Left ventricle myocardium inferior (tissue), 1 donor: ENCODE results near the gene MRPL27. TPM values are rescaled to one million over a fixed set of nuclear protein-coding genes. Genes with fewer than 3 reads are reported as not detected.

Experiments used
- DNase-seq: peaks from one replicate; pipeline ENCODE4 v3.0.0-alpha.2; 2020
- H3K27ac ChIP-seq: fragments of 200-600 bp; replicated peaks from 2 replicates; pipeline ENCODE4 v1.8.0; 2021
- H3K27me3 ChIP-seq: fragments of 200-600 bp; 2 replicates; pipeline ENCODE4 v1.8.0; 2021; ENCODE audit warnings: low read depth
- H3K36me3 ChIP-seq: fragments of 200-600 bp; 2 replicates; pipeline ENCODE4 v1.8.0; 2021
- H3K4me1 ChIP-seq: fragments of 200-600 bp; 2 replicates; pipeline ENCODE4 v1.8.0; 2021
- H3K4me3 ChIP-seq: fragments of 200-600 bp; 2 replicates; pipeline ENCODE4 v1.8.0; 2021; ENCODE audit warnings: mild to moderate bottlenecking, moderate library complexity
- H3K9me3 ChIP-seq: fragments of 200-600 bp; replicated peaks from 2 replicates; pipeline ENCODE4 v1.8.0; 2021
- CTCF ChIP-seq: fragments of 200-600 bp; IDR thresholded peaks from 2 replicates; pipeline ENCODE4 v1.8.0; 2021; ENCODE audit warnings: antibody characterized with exemption, mild to moderate bottlenecking, borderline replicate concordance
- intact Hi-C: fragments of 100-400 bp; cut with micrococcal nuclease; formaldehyde crosslinking; loops from one replicate; pipeline ENCODE4 v1.11.0; 2022
- total RNA-seq: library from RNA; stranded (reverse); fragmentation: NEBNext Ultra II Directional; extraction: Animal tissue kit (Norgen Biotek cat#: 25700); gene quantifications from one replicate; pipeline ENCODE4 v1.2.1, GENCODE V29; 2021
- donor health status: DM: no; HTN: yes; CAD: no; lungs with severe emphysema.

The MRPL27 gene
- total RNA-seq, 1 donor from 2014 or later: 85.0 TPM

GRCh38 chr17:50397919-50398285, 24.9 kb upstream of the MRPL27 start:
- intact Hi-C loops: no loop called here
- Histone ChIP-seq H3K36me3 (peaks cover 21% of the 10 kb centered on the region), H3K4me3 (peak overlapping the region; percentile 95), H3K27me3 (no peaks in the 10 kb centered on the region), H3K4me1 (peaks cover 40% of the 10 kb centered on the region), H3K9me3 (no peaks in the 10 kb centered on the region), H3K27ac (no peak overlapping the region)
- DNase-seq: no peak
- TF ChIP-seq CTCF: no peak

GRCh38 chr17:50397111-50397918, 24.3 kb upstream of the MRPL27 start, which contains the start of gene LRRC59:
Gene LRRC59, minus strand, starts transcription at chr17:50397523. Its CDS starts 206 bp downstream, at chr17:50397317.
- intact Hi-C loops: no loop called here
- peak; percentile 90 for DNase-seq
- H3K36me3 ChIP-seq: peaks cover 27% of the 10 kb centered on the region

GRCh38 chr17:50396261-50397110, 23.5 kb upstream of the MRPL27 start:
- no peak for TF ChIP-seq CTCF
- no peak for DNase-seq
- intact Hi-C loops: no loop called here

More at GRCh38 chr17:50397111-50397918, 24.3 kb upstream of the MRPL27 start, which contains the start of gene LRRC59:
- Histone ChIP-seq H3K4me1 (peaks cover 40% of the 10 kb centered on the region), H3K27me3 (no peaks in the 10 kb centered on the region), H3K4me3 (peak within 1 kb of the TSS; percentile 95), H3K9me3 (no peaks in the 10 kb centered on the region), H3K27ac (peak within 1 kb of the TSS; percentile 81)
- peak; percentile 100 for TF ChIP-seq CTCF

GRCh38 chr17:50394711-50395110, 21.7 kb upstream of the MRPL27 start:
- DNase-seq: no peak
- Histone ChIP-seq H3K27me3 (no peaks in the 10 kb centered on the region), H3K27ac (no peak overlapping the region), H3K4me1 (peaks cover 40% of the 10 kb centered on the region), H3K9me3 (no peaks in the 10 kb centered on the region), H3K36me3 (peaks cover 52% of the 10 kb centered on the region), H3K4me3 (no peak overlapping the region)
- TF ChIP-seq CTCF: no peak
- intact Hi-C loops: no loop called here

More at GRCh38 chr17:50396261-50397110, 23.5 kb upstream of the MRPL27 start:
- peak overlapping the region; percentile 95 for H3K4me3 ChIP-seq
- peaks cover 36% of the 10 kb centered on the region for H3K36me3 ChIP-seq
- H3K4me1 ChIP-seq: peaks cover 40% of the 10 kb centered on the region
- H3K27me3 ChIP-seq: no peaks in the 10 kb centered on the region
- H3K9me3 ChIP-seq: no peaks in the 10 kb centered on the region
- H3K27ac ChIP-seq: peak overlapping the region; percentile 81

- TF ChIP-seq CTCF: no peak
- intact Hi-C loops: no loop called here
- Histone ChIP-seq H3K27ac (no peak overlapping the region), H3K4me3 (no peak overlapping the region), H3K36me3 (peaks cover 62% of the 10 kb centered on the region), H3K4me1 (peaks cover 40% of the 10 kb centered on the region), H3K27me3 (no peaks in the 10 kb centered on the region), H3K9me3 (no peaks in the 10 kb centered on the region)
- no peak for DNase-seq
These were observed 20.7 kb upstream of the MRPL27 start for GRCh38 chr17:50393700-50394099.
